Activated naive CD4-positive, alpha-beta T cell treated with anti-CD3 and anti-CD28 coated beads, Interleukin-2, amount 50 U/mL, for 72 hours (primary cell): ENCODE results near the gene ZNF512. TPM values are rescaled to one million over a fixed set of nuclear protein-coding genes. Genes with fewer than 3 reads are reported as not detected.
"Not testable (repeated sequence)": the region's sequence is repeated elsewhere in the genome, so short reads cannot be mapped to it uniquely, and the experiment has no call there.

ENCODE experiments used
- ATAC-seq, 2 donors: fragments of 150-1000 bp; cut with Tn5 transposase; 2 replicates each; pipeline ENCODE4 v1.10.0; 2021; ENCODE audit warnings: mild to moderate bottlenecking in 2 of 2, moderate library complexity in 2 of 2
- DNase-seq, 2 donors: peaks; one replicate each; pipeline ENCODE4 v3.0.0; 2021 to 2022; ENCODE audit warnings: low spot score in 2 of 2
- H3K27ac Mint-ChIP-seq, 2 donors: one replicate each; pipeline ENCODE4 v1.8.0; 2022; ENCODE audit warnings: mild to moderate bottlenecking in 2 of 2, mixed read lengths in 2 of 2
- H3K36me3 Mint-ChIP-seq, 2 donors: one replicate each; pipeline ENCODE4 v1.8.0; 2022; ENCODE audit warnings: mixed read lengths in 2 of 2
- H3K9me3 Mint-ChIP-seq, 2 donors: one replicate each; pipeline ENCODE4 v1.8.0; 2022; ENCODE audit warnings: mixed read lengths in 2 of 2
- total RNA-seq, 2 donors: library from RNA; stranded (reverse); gene quantifications; one replicate each; pipeline ENCODE4 v1.2.3, GENCODE V29; 2022

Gene ZNF512
- total RNA-seq, 2 donors from 2014 or later, result 38.0 to 40.6 TPM

DNA sequence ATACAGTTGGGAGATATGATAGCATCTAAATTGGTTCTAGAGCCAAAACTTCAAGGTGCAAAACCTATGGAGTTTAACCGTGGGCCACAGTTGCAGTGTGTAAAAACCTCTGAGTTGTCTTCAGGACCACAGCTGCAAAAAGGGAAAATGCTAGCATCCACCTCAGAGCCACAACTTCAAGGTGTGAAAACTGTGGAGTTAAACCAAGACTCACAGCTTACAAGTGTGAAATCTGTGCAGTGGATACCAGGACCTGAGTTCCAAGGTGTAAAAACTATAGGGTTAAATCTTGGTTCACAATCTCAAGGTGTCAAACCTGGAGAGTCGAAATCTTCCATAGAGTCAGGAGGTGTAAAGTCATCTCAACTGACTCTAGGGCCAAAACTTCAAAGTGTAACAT, 10.4 kb upstream of the ZNF512 start:
- Mint-ChIP-seq H3K36me3 (peaks cover 28 to 49% of the 10 kb centered on the region in 2 donors), H3K9me3 (peaks cover 19 to 22% of the 10 kb centered on the region in 2 donors), H3K27ac (no peak overlapping the region)
- DNase-seq (no peak), ATAC-seq (peak; percentile 55 to 60)

DNA sequence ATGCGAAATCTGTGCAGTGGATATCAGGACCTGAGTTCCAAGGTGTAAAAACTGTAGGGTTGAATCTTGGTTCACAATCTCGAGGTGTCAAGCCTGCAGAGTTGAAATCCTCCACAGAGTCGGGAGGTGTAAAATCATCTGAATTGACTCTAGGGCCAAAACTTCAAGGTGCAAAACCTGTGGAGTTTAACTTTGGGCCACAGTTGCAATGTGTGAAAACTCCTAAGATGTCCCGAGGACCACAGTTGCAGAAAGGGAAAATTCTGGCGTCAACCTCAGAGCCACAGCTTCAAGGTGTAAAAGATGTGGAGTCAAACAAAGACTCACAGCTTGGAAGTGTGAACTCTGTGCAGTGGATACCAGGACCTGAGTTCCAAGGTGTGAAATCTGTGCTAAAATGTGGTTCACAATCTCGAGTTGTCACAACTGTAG, 9.8 kb upstream of the ZNF512 start:
- peak; percentile 53 to 65 for ATAC-seq
- H3K9me3 Mint-ChIP-seq, result peaks cover 18 to 26% of the 10 kb centered on the region in 2 donors

DNA sequence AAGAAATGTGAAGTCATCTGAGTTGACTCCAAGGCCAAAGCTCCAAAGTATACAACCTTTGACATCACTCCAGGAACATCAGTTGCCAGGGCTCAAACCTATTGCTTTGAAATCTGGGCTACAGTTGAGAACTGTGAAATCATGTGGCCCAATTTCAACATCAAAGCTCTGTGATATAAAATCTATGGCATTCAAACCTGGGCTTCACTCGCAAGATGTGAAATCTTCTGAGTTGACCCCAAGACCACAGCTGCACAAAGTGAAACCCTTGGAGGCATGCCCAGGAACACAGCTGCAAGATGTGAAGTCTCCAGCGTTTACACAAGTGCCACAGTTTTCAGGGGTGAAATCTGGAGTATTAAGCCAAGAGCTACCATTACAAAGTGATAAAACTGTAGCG, 9.4 kb upstream of the ZNF512 start:
- DNase-seq (no peak), ATAC-seq (no peak)
- H3K36me3 Mint-ChIP-seq, result peaks cover 26 to 47% of the 10 kb centered on the region in 2 donors
- peaks cover 13 to 27% of the 10 kb centered on the region in 2 donors for H3K9me3 Mint-ChIP-seq
- no peak overlapping the region for H3K27ac Mint-ChIP-seq

More for the DNA sequence above, 9.8 kb upstream of the ZNF512 start:
- H3K27ac Mint-ChIP-seq, result no peak overlapping the region
- H3K36me3 Mint-ChIP-seq, result peaks cover 31 to 51% of the 10 kb centered on the region in 2 donors
- DNase-seq, result no peak

- Mint-ChIP-seq H3K27ac (peak overlapping the region in 1 of 2 donors; percentile 93), H3K9me3 (peaks cover 10 to 15% of the 10 kb centered on the region in 2 donors), H3K36me3 (peaks cover 23 to 37% of the 10 kb centered on the region in 2 donors)
- DNase-seq (no peak), ATAC-seq (no peak)
Observed at GRCh38 chr2:27581417-27582128, 1.3 kb upstream of the ZNF512 start.

DNA sequence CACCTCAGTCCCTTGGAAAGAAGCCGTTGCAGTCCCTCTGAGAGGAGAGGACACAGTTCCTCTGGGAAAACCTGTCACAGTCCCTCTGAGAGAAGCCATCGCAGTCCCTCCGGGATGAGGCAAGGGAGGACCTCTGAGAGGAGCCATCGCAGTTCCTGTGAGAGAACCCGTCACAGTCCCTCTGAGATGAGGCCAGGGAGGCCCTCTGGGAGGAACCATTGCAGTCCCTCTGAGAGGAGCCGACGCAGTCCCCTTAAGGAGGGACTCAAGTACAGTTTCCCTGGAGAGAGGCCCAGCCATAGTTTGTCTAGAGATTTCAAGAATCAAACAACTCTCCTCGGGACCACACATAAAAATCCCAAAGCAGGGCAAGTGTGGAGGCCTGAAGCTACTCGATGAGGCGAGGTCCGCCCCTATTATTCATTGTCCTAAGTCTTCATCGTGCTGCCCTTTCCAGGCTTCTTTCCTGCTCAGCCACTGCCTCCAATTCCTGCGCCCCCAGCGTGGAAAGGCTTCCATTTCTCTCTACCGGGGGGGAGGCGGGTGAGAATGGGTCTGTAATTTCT, 630 bp upstream of the ZNF512 start:
- H3K27ac Mint-ChIP-seq, result peak overlapping the region; percentile 86 to 93
- H3K9me3 Mint-ChIP-seq, result peaks cover 10 to 13% of the 10 kb centered on the region in 2 donors
- no peak for DNase-seq

DNA sequence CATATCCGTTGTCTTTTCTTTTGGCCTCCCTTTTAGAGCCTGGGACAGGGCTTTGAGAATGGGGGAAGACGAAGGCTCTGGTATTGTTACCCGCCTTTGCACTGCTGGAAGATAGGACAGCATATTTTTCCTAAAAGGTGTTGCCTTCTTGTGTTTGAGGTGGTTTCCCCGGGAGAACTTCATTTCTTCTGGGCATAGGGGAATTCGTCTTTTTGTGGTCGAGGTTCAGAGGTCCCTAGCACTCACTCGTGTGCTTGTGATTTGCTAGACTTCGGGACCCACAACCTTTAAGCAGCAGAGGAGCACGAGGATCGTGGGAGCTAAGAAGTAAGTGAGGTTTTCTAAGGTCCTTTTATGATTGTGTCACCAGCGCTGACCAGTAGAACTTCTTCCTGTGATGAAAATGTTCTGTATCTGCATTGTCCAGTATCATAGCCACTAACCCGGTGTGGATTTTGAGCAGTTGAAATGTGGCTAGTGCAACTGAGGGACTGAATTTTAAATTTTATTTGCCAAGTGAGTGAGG, 611 bp downstream of the ZNF512 start:
- H3K9me3 Mint-ChIP-seq, result peaks cover 6 to 10% of the 10 kb centered on the region in 2 donors
- ATAC-seq (peak; percentile 5 to 17), DNase-seq (no peak)
- peaks cover 16 to 38% of the 10 kb centered on the region in 2 donors for H3K36me3 Mint-ChIP-seq
- H3K27ac Mint-ChIP-seq, result peak overlapping the region; percentile 86 to 93

More for the DNA sequence above, 630 bp upstream of the ZNF512 start:
- H3K36me3 Mint-ChIP-seq, result peaks cover 20 to 40% of the 10 kb centered on the region in 2 donors
- ATAC-seq, result no peak

GRCh38 chr2:27584597-27584996, 1.8 kb downstream of the ZNF512 start:
- Mint-ChIP-seq H3K27ac (peak overlapping the region in 1 of 2 donors; percentile 93), H3K36me3 (peaks cover 16 to 41% of the 10 kb centered on the region in 2 donors), H3K9me3 (peaks cover 0 to 10% of the 10 kb centered on the region in 2 donors)
- DNase-seq (no peak), ATAC-seq (no peak)

DNA sequence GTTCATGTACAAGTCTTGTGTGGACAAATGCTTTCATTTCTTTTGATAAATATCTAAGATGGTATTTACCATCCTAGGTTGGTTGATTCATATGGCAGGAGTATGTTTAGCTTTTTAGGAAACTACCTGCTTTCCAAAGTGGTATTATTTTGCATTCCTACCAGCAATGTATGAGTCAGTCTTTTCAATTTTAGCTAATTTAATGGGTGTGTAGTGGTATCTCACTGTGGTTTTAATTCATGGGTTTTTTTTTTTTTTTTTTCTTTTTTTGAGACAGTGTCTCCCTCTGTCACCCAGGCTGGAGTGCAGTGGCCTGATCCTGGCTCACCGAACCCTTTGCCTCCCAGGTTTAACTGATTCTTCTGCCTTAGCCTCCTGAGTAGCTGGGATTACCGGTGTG, 4.2 kb downstream of the ZNF512 start:
- peaks cover 26 to 57% of the 10 kb centered on the region in 2 donors for H3K36me3 Mint-ChIP-seq
- peak; percentile 36 to 54 for ATAC-seq
- no peak for DNase-seq
- H3K27ac Mint-ChIP-seq, result peak overlapping the region; percentile 34 to 83
- H3K9me3 Mint-ChIP-seq, result peaks cover 8 to 10% of the 10 kb centered on the region in 2 donors

DNA sequence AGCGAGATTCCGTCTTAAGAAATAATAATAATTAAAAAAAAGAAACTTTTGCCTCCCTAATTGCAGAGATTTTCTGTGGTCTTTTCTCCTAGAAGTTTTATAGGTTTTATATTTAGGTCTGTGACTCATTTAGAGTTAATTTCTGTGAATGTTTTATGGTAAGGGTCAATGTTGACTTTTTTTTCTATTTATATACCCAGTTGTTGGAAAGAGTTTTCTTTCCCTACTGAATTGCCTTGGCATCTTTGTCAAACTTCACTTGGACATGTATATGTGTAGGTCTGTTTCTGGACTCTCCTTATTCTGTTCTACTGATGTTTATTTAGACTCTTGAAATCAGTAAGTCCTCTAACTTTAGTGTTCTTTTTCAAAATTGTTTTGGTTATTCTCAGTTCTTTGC, 5.5 kb downstream of the ZNF512 start:
- Mint-ChIP-seq H3K9me3 (peaks cover 8 to 10% of the 10 kb centered on the region in 2 donors), H3K36me3 (peaks cover 23 to 55% of the 10 kb centered on the region in 2 donors), H3K27ac (peak overlapping the region in 1 of 2 donors; percentile 8)
- DNase-seq (no peak), ATAC-seq (no peak)

DNA sequence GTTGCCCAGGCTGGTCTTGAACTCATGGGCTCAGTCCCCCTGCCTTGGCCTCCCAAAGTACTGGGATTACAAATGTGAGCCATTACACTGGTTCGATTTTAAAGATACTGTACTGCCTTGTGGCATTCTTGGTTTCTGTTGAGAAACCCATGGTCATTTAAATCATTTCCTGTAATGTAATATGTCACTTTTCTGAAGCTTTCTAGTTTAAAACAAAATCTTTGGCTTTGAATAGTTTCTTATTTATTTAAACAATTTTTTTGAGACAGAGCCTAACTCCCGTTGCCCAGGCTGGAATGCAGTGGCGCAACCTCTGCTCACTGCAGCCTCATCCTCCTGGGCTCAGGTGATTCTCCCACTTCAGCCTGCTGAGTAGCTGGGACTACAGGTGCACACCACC, 8.9 kb downstream of the ZNF512 start:
- peak in 1 of 2 donors; percentile 28 for ATAC-seq
- no peak for DNase-seq
- Mint-ChIP-seq H3K36me3 (peaks cover 40 to 64% of the 10 kb centered on the region in 2 donors), H3K27ac (peak overlapping the region in 1 of 2 donors; percentile 36), H3K9me3 (peaks cover 17 to 23% of the 10 kb centered on the region in 2 donors)

- H3K27ac Mint-ChIP-seq, result no peak overlapping the region
- peaks cover 38 to 59% of the 10 kb centered on the region in 2 donors for H3K36me3 Mint-ChIP-seq
- DNase-seq (no peak), ATAC-seq (no peak)
- peaks cover 17 to 23% of the 10 kb centered on the region in 2 donors for H3K9me3 Mint-ChIP-seq
Observed at GRCh38 chr2:27593240-27593639, 10.4 kb downstream of the ZNF512 start.

- peaks cover 38 to 59% of the 10 kb centered on the region in 2 donors for H3K36me3 Mint-ChIP-seq
- H3K27ac Mint-ChIP-seq, result peak overlapping the region; percentile 44 to 70
- H3K9me3 Mint-ChIP-seq, result peaks cover 17 to 23% of the 10 kb centered on the region in 2 donors
- not testable (repeated sequence) for ATAC-seq, DNase-seq
Observed at GRCh38 chr2:27594020-27594703, 11.3 kb downstream of the ZNF512 start.

DNA sequence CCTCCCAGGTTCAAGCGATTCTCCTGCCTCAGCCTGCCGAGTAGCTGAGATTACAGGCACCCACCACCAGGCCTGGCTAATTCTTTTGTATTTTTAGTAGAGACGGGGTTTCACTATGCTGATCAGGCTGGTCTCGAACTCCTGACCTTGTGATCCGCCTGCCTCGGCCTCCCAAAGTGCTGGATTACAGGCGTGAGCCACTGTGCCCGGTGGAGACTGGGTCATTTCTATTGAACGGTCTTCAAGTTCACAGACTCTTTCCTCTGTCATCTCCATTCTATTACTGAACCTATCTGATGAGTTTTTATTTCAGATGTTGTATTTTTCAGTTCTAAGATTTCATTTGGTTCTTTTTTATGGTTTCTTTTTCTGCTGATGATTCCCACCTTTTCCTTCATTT, 12.6 kb downstream of the ZNF512 start:
- H3K9me3 Mint-ChIP-seq, result peaks cover 14 to 18% of the 10 kb centered on the region in 2 donors
- peak overlapping the region in 1 of 2 donors; percentile 44 for H3K27ac Mint-ChIP-seq
- DNase-seq, ATAC-seq: not testable (repeated sequence)
- H3K36me3 Mint-ChIP-seq, result peaks cover 32 to 48% of the 10 kb centered on the region in 2 donors

- Mint-ChIP-seq H3K9me3 (peaks cover 9 to 13% of the 10 kb centered on the region in 2 donors), H3K27ac (peak overlapping the region in 1 of 2 donors; percentile 60), H3K36me3 (peaks cover 33 to 40% of the 10 kb centered on the region in 2 donors)
- no peak for DNase-seq
- no peak for ATAC-seq
Observed at GRCh38 chr2:27596627-27597026, 13.8 kb downstream of the ZNF512 start.

- Mint-ChIP-seq H3K36me3 (peaks cover under 1 to 6% of the 10 kb centered on the region in 2 donors), H3K9me3 (no peaks in the 10 kb centered on the region), H3K27ac (no peak overlapping the region)
- DNase-seq (no peak), ATAC-seq (no peak)
Observed at GRCh38 chr2:27606611-27607010, 23.8 kb downstream of the ZNF512 start.

GRCh38 chr2:27613985-27614384, 31.1 kb downstream of the ZNF512 start:
- Mint-ChIP-seq H3K36me3 (peaks cover 4 to 15% of the 10 kb centered on the region in 2 donors), H3K9me3 (no peaks in the 10 kb centered on the region), H3K27ac (no peak overlapping the region)
- ATAC-seq (no peak), DNase-seq (no peak)
